Common myeloid progenitor, CD34-positive (primary cell): ENCODE measurements around the gene LRRC10. TPM values are rescaled to one million over a fixed set of nuclear protein-coding genes. Genes with fewer than 3 reads are reported as not detected.

ENCODE experiments used
- CTCF ChIA-PET: fragments of 350-600 bp; sonication (Branson Sonifier 250); formaldehyde crosslinking; loops from one replicate; lab custom pipeline; 2021; ENCODE audit warnings: antibody characterized with exemption; lab: Charles Lee
- POLR2A ChIA-PET: fragments of 350-600 bp; sonication (Branson Sonifier 250); formaldehyde crosslinking; loops from one replicate; lab custom pipeline; 2021; ENCODE audit warnings: antibody characterized with exemption; lab: Charles Lee
- DNase-seq, 3 donors: peaks; one replicate each; pipeline versions ENCODE4 v3.0.0 to v3.0.0-alpha.2; 2013
- H3K27ac ChIP-seq, 2 experiments: 1 replicate in 1 of 2; 2 replicates in 1 of 2; pipeline ENCODE4 v1.7.0; 2013; ENCODE audit warnings: inconsistent platforms in 2 of 2, low read length in 2 of 2, mild to moderate bottlenecking in 2 of 2, low read depth in 1 of 2, moderate library complexity in 1 of 2; ENCODE audit not compliant: severe bottlenecking in 2 of 2, insufficient read depth in 1 of 2, poor library complexity in 1 of 2
- H3K27me3 ChIP-seq, 5 experiments: replicated peaks in 2 of 5; 1 replicate in 3 of 5; 2 replicates in 2 of 5; pipeline versions ENCODE4 v1.6.1 to v1.7.0; 2013; ENCODE audit warnings: low read length in 4 of 5, mild to moderate bottlenecking in 2 of 5, moderate library complexity in 2 of 5, inconsistent platforms in 1 of 5; ENCODE audit not compliant: insufficient read depth in 5 of 5, control insufficient read depth in 4 of 5
- H3K36me3 ChIP-seq, 4 experiments: 1 replicate in 2 of 4; 2 replicates in 2 of 4; pipeline versions ENCODE4 v1.6.1 to v1.7.0; 2013; ENCODE audit warnings: low read length in 3 of 4, control low read depth in 1 of 4, mild to moderate bottlenecking in 1 of 4; ENCODE audit not compliant: control insufficient read depth in 4 of 4, insufficient read depth in 4 of 4
- H3K4me1 ChIP-seq, 4 experiments: 1 replicate in 3 of 4; 2 replicates in 1 of 4; pipeline versions ENCODE4 v1.6.1 to v1.7.1; 2013; ENCODE audit warnings: low read length in 3 of 4, mild to moderate bottlenecking in 3 of 4, control low read depth in 1 of 4, inconsistent platforms in 1 of 4, moderate library complexity in 1 of 4; ENCODE audit not compliant: control insufficient read depth in 4 of 4, insufficient read depth in 4 of 4; ENCODE audit errors: control extremely low read depth in 1 of 4
- H3K4me3 ChIP-seq, 7 experiments: 1 replicate in 4 of 7; 2 replicates in 3 of 7; pipeline versions ENCODE4 v1.5.1 to v1.7.0; 2013; ENCODE audit warnings: mild to moderate bottlenecking in 7 of 7, low read length in 6 of 7, moderate library complexity in 6 of 7, inconsistent platforms in 2 of 7, low read depth in 2 of 7, control low read depth in 1 of 7; ENCODE audit not compliant: insufficient read depth in 4 of 7, control insufficient read depth in 1 of 7; ENCODE audit errors: extremely low read depth in 1 of 7
- H3K9me3 ChIP-seq, 5 experiments: 1 replicate in 4 of 5; 2 replicates in 1 of 5; pipeline versions ENCODE4 v1.6.1 to v1.7.1; 2013; ENCODE audit warnings: low read length in 4 of 5, mild to moderate bottlenecking in 2 of 5, inconsistent platforms in 1 of 5, low read depth in 1 of 5, moderate library complexity in 1 of 5; ENCODE audit not compliant: control insufficient read depth in 4 of 5, insufficient read depth in 2 of 5; ENCODE audit errors: control extremely low read depth in 1 of 5
- WGBS: methylation state at CpG from one replicate; pipeline ENCODE4 v1.1.5; 2013; ENCODE audit not compliant: insufficient coverage; 5-methylcytosine and 5-hydroxymethylcytosine counted together
- polyA plus RNA-seq: library from polyadenylated mRNA; unstranded; fragments of 120-200 nt; gene quantifications from one replicate; pipeline ENCODE4 v1.2.1, GENCODE V29; 2013

The LRRC10 gene, protein sequence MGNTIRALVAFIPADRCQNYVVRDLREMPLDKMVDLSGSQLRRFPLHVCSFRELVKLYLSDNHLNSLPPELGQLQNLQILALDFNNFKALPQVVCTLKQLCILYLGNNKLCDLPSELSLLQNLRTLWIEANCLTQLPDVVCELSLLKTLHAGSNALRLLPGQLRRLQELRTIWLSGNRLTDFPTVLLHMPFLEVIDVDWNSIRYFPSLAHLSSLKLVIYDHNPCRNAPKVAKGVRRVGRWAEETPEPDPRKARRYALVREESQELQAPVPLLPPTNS
- polyA plus RNA-seq, result 0.04 TPM

GRCh38 chr12:69610729-69611128, at the start of gene LRRC10:
Gene LRRC10, minus strand, starts transcription at chr12:69610907. Its CDS starts 69 bp downstream, at chr12:69610838.
- H3K9me3 ChIP-seq, result no peaks in the 10 kb centered on the region
- H3K36me3 ChIP-seq, result no peaks in the 10 kb centered on the region
- H3K4me1 ChIP-seq, result peaks cover 0 to 12% (median 1%) of the 10 kb centered on the region in 4 experiments
- WGBS, result 100% methylated on average over 10 of the region's 11 CpGs
- ChIA-PET POLR2A (no interaction called here), CTCF (interaction anchor here (0.8 to 2.0 kb wide), 2 partner anchors 18 to 223 kb away, joined by 3 to 5 read pairs; no protein-coding TSS in a partner anchor)
- H3K4me3 ChIP-seq, result no peak within 1 kb of the TSS
- H3K27ac ChIP-seq, result no peak within 1 kb of the TSS
- DNase-seq, result no peak
- no peaks in the 10 kb centered on the region for H3K27me3 ChIP-seq

DNA sequence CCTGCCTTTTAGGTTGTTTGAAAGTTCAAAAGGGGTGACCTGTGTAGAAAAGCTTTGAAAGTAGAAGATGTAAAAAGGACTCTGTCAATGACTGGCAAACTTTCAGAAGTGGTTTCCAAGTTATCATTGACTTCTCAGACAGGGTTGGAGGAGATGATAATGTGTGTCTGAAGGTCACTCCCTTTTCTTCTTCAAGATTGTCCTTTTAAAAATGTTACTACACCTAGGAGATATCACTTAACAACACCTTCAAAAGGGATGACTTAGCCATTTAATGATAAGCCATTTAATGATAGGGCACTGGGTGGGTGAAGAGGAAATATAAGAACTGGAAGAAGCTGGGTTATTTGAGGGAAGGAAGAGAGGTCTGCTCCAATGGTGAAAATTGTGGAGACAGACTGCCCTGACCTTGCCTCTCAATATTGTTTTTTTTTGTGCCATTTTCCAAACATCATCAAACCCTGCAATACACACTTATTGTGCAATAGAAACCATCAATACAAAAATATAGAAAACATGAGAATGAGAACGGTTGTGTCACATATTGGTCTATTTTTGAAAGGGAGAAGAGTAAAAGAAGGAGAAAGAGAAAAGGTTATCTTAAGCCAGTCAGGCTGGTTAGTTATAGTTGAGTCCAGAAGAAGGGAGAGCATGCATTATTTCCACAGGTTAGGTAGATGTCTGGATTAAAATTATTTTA, 49.6 kb upstream of the LRRC10 start:
- no peak overlapping the region for H3K27ac ChIP-seq
- no peaks in the 10 kb centered on the region for H3K4me1 ChIP-seq
- WGBS, result no CpG with 5 or more reads among the region's 1 CpG
- CTCF ChIA-PET, result interaction anchor here (0.9 kb wide), 1 partner anchor 25 kb away, joined by 3 read pairs; no protein-coding TSS in a partner anchor
- DNase-seq, result peak in 1 of 3 donors; percentile 2
- H3K9me3 ChIP-seq, result no peaks in the 10 kb centered on the region
- POLR2A ChIA-PET, result no interaction called here
- no peak overlapping the region for H3K4me3 ChIP-seq
- H3K36me3 ChIP-seq, result no peaks in the 10 kb centered on the region
- H3K27me3 ChIP-seq, result no peaks in the 10 kb centered on the region

DNA sequence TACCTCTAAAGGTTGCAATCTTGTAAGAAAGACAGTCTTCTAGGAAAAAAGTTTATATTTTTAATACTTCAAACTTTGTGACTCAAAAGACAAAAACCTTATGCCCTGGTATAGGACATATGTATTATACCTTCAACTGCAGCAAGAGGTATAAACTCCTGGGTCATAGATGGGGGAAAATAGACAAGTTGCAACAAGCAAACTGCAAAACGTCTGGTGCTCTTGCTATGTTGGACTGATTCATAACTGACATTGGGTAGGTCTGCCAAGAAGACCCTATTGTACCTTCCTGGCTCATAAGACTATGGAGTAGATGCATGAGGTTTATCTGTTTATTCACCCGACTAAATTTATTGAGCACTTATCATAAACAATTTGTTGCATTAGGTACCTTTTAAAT, 47.5 kb upstream of the LRRC10 start:
- whole genome bisulfite sequencing, result 100% methylated on average over 1 of the region's 2 CpGs
- Histone ChIP-seq H3K9me3 (no peaks in the 10 kb centered on the region), H3K27me3 (no peaks in the 10 kb centered on the region), H3K27ac (no peak overlapping the region), H3K4me3 (no peak overlapping the region), H3K36me3 (no peaks in the 10 kb centered on the region), H3K4me1 (no peaks in the 10 kb centered on the region)
- no peak for DNase-seq
- ChIA-PET CTCF (interaction anchor here (0.6 kb wide), 1 partner anchor 13 kb away, joined by 3 read pairs; no protein-coding TSS in a partner anchor), POLR2A (no interaction called here)

- CTCF ChIA-PET, result interaction anchor here (1.2 kb wide), 1 partner anchor 49 kb away, joined by 3 read pairs; no protein-coding TSS in a partner anchor
- Histone ChIP-seq H3K27me3 (no peaks in the 10 kb centered on the region), H3K9me3 (no peaks in the 10 kb centered on the region), H3K36me3 (no peaks in the 10 kb centered on the region), H3K27ac (no peak overlapping the region), H3K4me3 (no peak overlapping the region), H3K4me1 (no peaks in the 10 kb centered on the region)
- POLR2A ChIA-PET, result no interaction called here
- WGBS, result 100% methylated on average over 7 of the region's 9 CpGs
- no peak for DNase-seq
Measured at GRCh38 chr12:69657376-69658137, 46.9 kb upstream of the LRRC10 start.

GRCh38 chr12:69655616-69656340, 45.1 kb upstream of the LRRC10 start:
- Histone ChIP-seq H3K27me3 (no peaks in the 10 kb centered on the region), H3K4me3 (no peak overlapping the region), H3K4me1 (no peaks in the 10 kb centered on the region), H3K27ac (no peak overlapping the region), H3K9me3 (no peaks in the 10 kb centered on the region), H3K36me3 (no peaks in the 10 kb centered on the region)
- ChIA-PET CTCF (interaction anchor here (1.1 to 1.2 kb wide), 2 partner anchors 13 to 51 kb away, joined by 3 to 4 read pairs; no protein-coding TSS in a partner anchor), POLR2A (no interaction called here)
- no peak for DNase-seq
- 98% methylated on average over 8 of the region's 11 CpGs for WGBS

DNA sequence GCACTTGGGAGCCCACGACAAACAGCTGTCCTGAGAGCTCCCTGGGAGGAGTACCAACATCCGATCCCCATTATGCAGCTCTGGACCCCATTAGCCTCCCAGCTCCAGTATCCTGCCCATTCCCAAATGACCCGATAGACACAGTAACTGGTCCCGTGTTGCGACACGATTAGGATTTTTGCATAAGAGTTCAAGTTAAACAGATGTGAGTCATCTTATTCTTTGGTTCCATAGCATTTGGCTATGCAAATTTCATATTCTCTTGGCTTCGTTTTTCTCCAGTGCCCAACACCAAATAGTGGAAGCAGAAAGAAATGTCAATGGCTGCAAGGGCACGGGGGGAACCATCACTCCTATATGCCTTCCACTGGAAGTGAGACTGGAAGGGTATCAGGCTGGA, 43.0 kb upstream of the LRRC10 start:
- CTCF ChIA-PET, result no interaction called here
- no peak overlapping the region for H3K4me3 ChIP-seq
- 91% methylated on average over 7 of the region's 8 CpGs for WGBS
- H3K36me3 ChIP-seq, result no peaks in the 10 kb centered on the region
- H3K4me1 ChIP-seq, result no peaks in the 10 kb centered on the region
- H3K27ac ChIP-seq, result no peak overlapping the region
- POLR2A ChIA-PET, result no interaction called here
- no peaks in the 10 kb centered on the region for H3K9me3 ChIP-seq
- no peaks in the 10 kb centered on the region for H3K27me3 ChIP-seq
- DNase-seq, result no peak
